Sigmoid colon (tissue), 7 donors: ENCODE data around the gene SPOCK1. TPM values are rescaled to one million over a fixed set of nuclear protein-coding genes. Genes with fewer than 3 reads are reported as not detected.

Source experiments
- DNase-seq: peaks from one replicate; pipeline ENCODE4 v3.0.0-alpha.2; 2019
- H3K27ac ChIP-seq, 4 donors: fragments of 200-600 bp; sonication (generic); one replicate each; pipeline ENCODE4 v1.5.1; 2016 to 2019; ENCODE audit warnings: mild to moderate bottlenecking in 1 of 4
- H3K27me3 ChIP-seq, 3 donors: fragments of 200-600 bp; sonication (generic); one replicate each; pipeline ENCODE4 v1.5.1; 2019; ENCODE audit warnings: mild to moderate bottlenecking in 1 of 3
- H3K36me3 ChIP-seq, 4 donors: fragments of 200-600 bp; sonication (generic); one replicate each; pipeline ENCODE4 v1.5.1; 2016 to 2019
- H3K4me1 ChIP-seq, 4 donors: fragments of 200-600 bp; sonication (generic); one replicate each; pipeline ENCODE4 v1.5.1; 2017 to 2019
- H3K4me3 ChIP-seq, 4 donors: fragments of 200-600 bp; sonication (generic); one replicate each; pipeline ENCODE4 v1.5.1; 2017 to 2019; ENCODE audit warnings: mild to moderate bottlenecking in 2 of 4, moderate library complexity in 1 of 4
- H3K9me3 ChIP-seq, 4 donors: fragments of 200-600 bp in 3 of 4; sonication (generic) in 3 of 4; one replicate each; pipeline versions ENCODE4 v1.5.1 to v1.6.1; 2013 to 2019
- EP300 ChIP-seq, 4 donors: sonication (generic); formaldehyde crosslinking; IDR thresholded peaks; one replicate each; pipeline ENCODE4 v1.6.1; 2017; ENCODE audit warnings: antibody characterized with exemption in 4 of 4
- POLR2A ChIP-seq, 2 donors: fragments of 450-650 bp; IDR thresholded peaks; one replicate each; pipeline ENCODE4 v1.6.1; 2016; ENCODE audit warnings: antibody characterized with exemption in 2 of 2, mild to moderate bottlenecking in 2 of 2, moderate library complexity in 2 of 2
- POLR2AphosphoS5 ChIP-seq, 4 donors: sonication (generic); formaldehyde crosslinking; IDR thresholded peaks; one replicate each; pipeline ENCODE4 v1.6.1; 2017; ENCODE audit warnings: antibody characterized with exemption in 4 of 4
- WGBS, 2 donors: extraction: QIAGEN DNeasy Blood & Tissue Kit; methylation state at CpG; one replicate each; pipeline ENCODE4 v1.1.7; 2013; 5-methylcytosine and 5-hydroxymethylcytosine counted together
- intact Hi-C: fragments of 100-400 bp; cut with DNase I; formaldehyde crosslinking; loops from one replicate; pipeline ENCODE4 v1.15.1; 2023
- polyA plus RNA-seq, 3 donors: library from polyadenylated mRNA; stranded (reverse); fragments of 200-250 nt; gene quantifications; one replicate each; pipeline ENCODE4 v1.2.3, GENCODE V29; 2013
- total RNA-seq, 4 donors: library from RNA; depleted of rRNA; stranded (reverse); fragments of >200 nt; gene quantifications; one replicate each; pipeline ENCODE4 v1.1.0, GENCODE V29; 2016
- TF ChIP-seq, protein P1 (sequence below), 4 experiments: fragments of 450-650 bp in 3 of 4; fragments of 200-600 bp in 1 of 4; IDR thresholded peaks; one replicate each; pipeline ENCODE4 v1.5.1; 2016 to 2019; ENCODE audit warnings: antibody characterized with exemption in 4 of 4, mild to moderate bottlenecking in 3 of 4, moderate library complexity in 2 of 4
- donor health status: healthy with polysubstance abuse.
- donor health status: Bipolar disorder and iron deficiency.
- donor health status: healthy.

Gene SPOCK1
- total and polyA plus RNA-seq, 7 donors = 2.4 to 104 (median 33.4) TPM

DNA sequence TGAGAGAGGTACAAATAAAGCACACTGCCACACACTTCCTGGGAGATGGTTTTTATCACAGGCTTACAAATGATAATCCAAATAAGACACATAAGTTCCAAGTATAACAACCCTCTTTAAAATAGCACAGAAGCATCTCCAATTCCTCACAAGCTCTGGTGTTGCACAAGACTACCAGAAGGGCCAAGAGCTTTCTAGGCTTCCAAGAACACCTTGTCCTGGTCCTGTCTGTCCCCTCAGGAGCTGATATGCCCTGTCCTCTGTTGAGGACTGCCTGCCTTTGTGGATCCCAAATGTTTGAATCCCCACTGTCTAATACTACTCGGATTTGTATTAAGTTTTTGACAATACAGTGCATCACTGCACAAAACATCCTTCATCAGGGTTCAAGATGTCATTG lies 110.1 kb downstream of the SPOCK1 start:
- peak; percentile 73 for DNase-seq
- Histone ChIP-seq H3K4me1 (peaks cover 0 to 55% (median 36%) of the 10 kb centered on the region in 4 donors), H3K4me3 (no peak overlapping the region), H3K27me3 (no peaks in the 10 kb centered on the region), H3K36me3 (no peaks in the 10 kb centered on the region), H3K9me3 (peaks cover 0 to 5% (median 0%) of the 10 kb centered on the region in 4 donors), H3K27ac (peak overlapping the region in 3 of 4 donors; percentile 36 to 61 (median 60))
- WGBS, 2 donors = 54 to 75% methylated on average over 1 of the region's 1 CpG
- peak; percentile 54 to 97 (median 73) for TF ChIP-seq EP300 (IDR thresholded peaks at IDR 0.05)
- TF ChIP-seq POLR2A (IDR thresholded peaks at IDR 0.05) = no peak
- TF ChIP-seq, protein P1, sequence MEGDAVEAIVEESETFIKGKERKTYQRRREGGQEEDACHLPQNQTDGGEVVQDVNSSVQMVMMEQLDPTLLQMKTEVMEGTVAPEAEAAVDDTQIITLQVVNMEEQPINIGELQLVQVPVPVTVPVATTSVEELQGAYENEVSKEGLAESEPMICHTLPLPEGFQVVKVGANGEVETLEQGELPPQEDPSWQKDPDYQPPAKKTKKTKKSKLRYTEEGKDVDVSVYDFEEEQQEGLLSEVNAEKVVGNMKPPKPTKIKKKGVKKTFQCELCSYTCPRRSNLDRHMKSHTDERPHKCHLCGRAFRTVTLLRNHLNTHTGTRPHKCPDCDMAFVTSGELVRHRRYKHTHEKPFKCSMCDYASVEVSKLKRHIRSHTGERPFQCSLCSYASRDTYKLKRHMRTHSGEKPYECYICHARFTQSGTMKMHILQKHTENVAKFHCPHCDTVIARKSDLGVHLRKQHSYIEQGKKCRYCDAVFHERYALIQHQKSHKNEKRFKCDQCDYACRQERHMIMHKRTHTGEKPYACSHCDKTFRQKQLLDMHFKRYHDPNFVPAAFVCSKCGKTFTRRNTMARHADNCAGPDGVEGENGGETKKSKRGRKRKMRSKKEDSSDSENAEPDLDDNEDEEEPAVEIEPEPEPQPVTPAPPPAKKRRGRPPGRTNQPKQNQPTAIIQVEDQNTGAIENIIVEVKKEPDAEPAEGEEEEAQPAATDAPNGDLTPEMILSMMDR (IDR thresholded peaks at IDR 0.05) = no peak
- TF ChIP-seq POLR2AphosphoS5 (IDR thresholded peaks at IDR 0.05) = peak; percentile 67 to 92 (median 78)
- intact Hi-C loops = no loop called here

DNA sequence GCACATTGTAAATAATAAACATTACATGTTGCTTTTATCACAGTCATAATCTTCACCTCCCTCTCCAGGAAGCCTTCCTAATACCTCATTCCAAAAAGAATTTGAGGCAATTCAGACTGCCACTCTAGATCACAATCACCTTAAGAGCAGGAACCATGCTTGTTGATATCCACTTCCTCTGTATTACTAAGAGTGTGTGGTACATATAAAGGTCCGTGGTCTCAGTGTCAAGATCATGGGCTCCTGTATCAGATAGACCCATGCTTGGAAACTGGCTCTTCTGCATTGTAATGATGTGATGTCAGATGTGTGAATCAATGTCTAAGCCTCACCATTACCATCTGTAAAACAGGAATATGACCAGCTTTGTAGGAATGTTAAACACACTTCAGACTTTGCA lies 114.1 kb downstream of the SPOCK1 start:
- Histone ChIP-seq H3K27me3 (no peaks in the 10 kb centered on the region), H3K9me3 (peaks cover 0 to 5% (median 0%) of the 10 kb centered on the region in 4 donors), H3K4me1 (peaks cover 0 to 36% (median 22%) of the 10 kb centered on the region in 4 donors), H3K27ac (no peak overlapping the region), H3K36me3 (no peaks in the 10 kb centered on the region), H3K4me3 (no peak overlapping the region)
- TF ChIP-seq POLR2AphosphoS5 (IDR thresholded peaks at IDR 0.05) (no peak), EP300 (IDR thresholded peaks at IDR 0.05) (no peak), POLR2A (IDR thresholded peaks at IDR 0.05) (no peak)
- TF ChIP-seq, protein P1 (IDR thresholded peaks at IDR 0.05) = no peak
- WGBS, 2 donors = 76 to 81% methylated on average over 1 of the region's 1 CpG
- intact Hi-C loops = no loop called here
- DNase-seq = no peak

DNA sequence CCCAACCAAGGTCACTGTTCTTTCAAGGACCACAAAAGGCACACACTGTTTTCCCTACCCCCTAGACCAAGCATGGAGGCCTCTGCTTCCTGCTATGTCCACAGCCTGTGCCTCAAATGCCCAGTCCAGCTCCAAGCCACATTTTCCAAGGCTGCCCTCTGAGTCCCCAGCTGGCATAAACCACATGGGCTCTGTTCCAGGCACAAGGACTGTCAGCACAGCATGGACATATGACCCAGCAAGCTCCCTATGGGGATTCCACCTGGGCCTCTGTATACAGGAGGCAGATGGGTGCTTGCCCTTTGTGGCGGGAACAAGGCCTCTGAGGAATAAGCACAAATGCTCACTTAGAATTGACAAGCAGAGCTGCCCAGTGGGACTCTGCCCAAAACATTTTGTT lies 115.2 kb downstream of the SPOCK1 start:
- no peak overlapping the region for H3K4me3 ChIP-seq
- 95 to 99% methylated on average over 1 of the region's 1 CpG for WGBS, 2 donors
- H3K27ac ChIP-seq = no peak overlapping the region
- peaks cover 0 to 5% (median 0%) of the 10 kb centered on the region in 4 donors for H3K9me3 ChIP-seq
- TF ChIP-seq EP300 (IDR thresholded peaks at IDR 0.05) (no peak), POLR2AphosphoS5 (IDR thresholded peaks at IDR 0.05) (no peak), POLR2A (IDR thresholded peaks at IDR 0.05) (no peak)
- TF ChIP-seq, protein P1 (IDR thresholded peaks at IDR 0.05) = no peak
- no peaks in the 10 kb centered on the region for H3K27me3 ChIP-seq
- peaks cover 0 to 29% (median 11%) of the 10 kb centered on the region in 4 donors for H3K4me1 ChIP-seq
- intact Hi-C loops = no loop called here
- H3K36me3 ChIP-seq = no peaks in the 10 kb centered on the region
- no peak for DNase-seq

DNA sequence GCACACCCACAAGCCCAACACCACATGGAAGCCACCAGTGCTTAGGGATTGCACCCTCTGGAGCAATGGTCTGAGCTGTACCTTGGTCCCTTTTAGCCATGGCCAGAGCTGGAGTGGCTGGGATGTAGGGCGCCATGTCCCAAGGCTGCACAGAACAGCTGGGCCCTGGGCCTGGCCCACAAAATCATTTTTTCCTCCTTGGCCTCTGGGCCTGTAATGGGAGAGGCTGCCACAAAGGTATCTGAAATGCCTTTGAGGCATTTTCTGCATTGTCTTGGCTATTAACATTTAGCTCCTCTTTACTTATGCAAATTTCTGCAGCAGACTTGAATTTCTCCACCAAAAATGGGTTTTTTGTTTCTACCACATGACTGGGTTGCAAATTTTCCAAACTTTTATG lies 117.6 kb downstream of the SPOCK1 start:
- 93 to 94% methylated on average over 1 of the region's 1 CpG for WGBS, 2 donors
- Histone ChIP-seq H3K9me3 (peaks cover 0 to 5% (median 0%) of the 10 kb centered on the region in 4 donors), H3K27me3 (no peaks in the 10 kb centered on the region), H3K4me1 (peaks cover 0 to 18% (median 0%) of the 10 kb centered on the region in 4 donors), H3K27ac (no peak overlapping the region), H3K36me3 (no peaks in the 10 kb centered on the region), H3K4me3 (no peak overlapping the region)
- no peak for DNase-seq
- TF ChIP-seq, protein P1 (IDR thresholded peaks at IDR 0.05) = no peak
- TF ChIP-seq EP300 (IDR thresholded peaks at IDR 0.05) = no peak
- no peak for TF ChIP-seq POLR2AphosphoS5 (IDR thresholded peaks at IDR 0.05)
- TF ChIP-seq POLR2A (IDR thresholded peaks at IDR 0.05) = no peak
- intact Hi-C loops = no loop called here
